Activated CD8-positive, alpha-beta T cell treated with anti-CD3 and anti-CD28 coated beads, Interleukin-2, amount 10 ng/mL, durations not matched to agents 7 days and 5 days (primary cell): ENCODE measurements around the gene GGCT. TPM values are rescaled to one million over a fixed set of nuclear protein-coding genes. Genes with fewer than 3 reads are reported as not detected.

Experiments
- ATAC-seq: fragments of 150-1000 bp; cut with Tn5 transposase; one replicate; pipeline ENCODE4 v1.10.0; 2021; ENCODE audit warnings: moderate library complexity
- CTCF ChIA-PET: fragments of 350-600 bp; sonication (Branson Sonifier 250); formaldehyde crosslinking; loops from one replicate; lab custom pipeline; 2021; ENCODE audit warnings: antibody characterized with exemption; lab: Charles Lee
- POLR2A ChIA-PET: fragments of 350-600 bp; sonication (Branson Sonifier 250); formaldehyde crosslinking; loops from one replicate; lab custom pipeline; 2021; ENCODE audit warnings: antibody characterized with exemption; lab: Charles Lee
- DNase-seq: peaks from one replicate; pipeline ENCODE4 v3.0.0-alpha.2; 2020
- H3K27ac Mint-ChIP-seq: one replicate; pipeline ENCODE4 v1.8.0; 2021; ENCODE audit warnings: mild to moderate bottlenecking, mixed read lengths
- H3K27me3 Mint-ChIP-seq: one replicate; pipeline ENCODE4 v1.8.0; 2021; ENCODE audit warnings: low read depth, mixed read lengths
- H3K36me3 Mint-ChIP-seq: one replicate; pipeline ENCODE4 v1.8.0; 2021; ENCODE audit warnings: low read depth, mixed read lengths
- H3K4me1 Mint-ChIP-seq: one replicate; pipeline ENCODE4 v1.8.0; 2021; ENCODE audit warnings: low read depth, mixed read lengths
- H3K4me3 Mint-ChIP-seq: one replicate; pipeline ENCODE4 v1.8.0; 2021; ENCODE audit warnings: mild to moderate bottlenecking, mixed read lengths
- H3K9me3 Mint-ChIP-seq: one replicate; pipeline ENCODE4 v1.8.0; 2022; ENCODE audit warnings: mixed read lengths; ENCODE audit not compliant: insufficient read depth
- total RNA-seq, 2 experiments: library from RNA; stranded (reverse); gene quantifications; one replicate each; pipeline ENCODE4 v1.2.3, GENCODE V29; 2021

Gene GGCT
- total RNA-seq, 2 experiments from 2014 or later = 49.7 to 50.2 TPM

DNA sequence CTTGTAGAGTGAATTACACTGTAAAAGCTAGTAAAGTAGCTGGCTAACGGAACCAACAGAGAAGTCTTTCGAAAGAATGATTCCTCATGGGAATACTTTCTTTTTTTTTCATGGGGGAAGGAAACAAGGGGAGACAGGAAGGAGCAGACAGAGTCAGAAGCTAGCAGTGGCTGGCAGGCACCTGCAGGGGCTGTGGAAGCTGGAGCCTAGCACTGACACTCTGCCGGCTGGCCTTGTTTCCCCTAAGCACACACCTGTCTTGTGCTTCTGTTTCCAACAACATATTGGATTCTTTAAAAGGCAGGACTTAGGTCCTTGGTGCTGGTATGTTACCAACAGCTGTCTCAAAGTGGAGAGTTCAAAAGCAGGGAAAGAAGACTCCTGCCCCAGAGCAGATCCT lies 50.7 kb downstream of the GGCT start:
- no peaks in the 10 kb centered on the region for H3K9me3 Mint-ChIP-seq
- no peak for ATAC-seq
- no peak for DNase-seq
- H3K4me3 Mint-ChIP-seq = no peak overlapping the region
- peaks cover 4% of the 10 kb centered on the region for H3K4me1 Mint-ChIP-seq
- H3K36me3 Mint-ChIP-seq = peaks cover 25% of the 10 kb centered on the region
- ChIA-PET CTCF (interaction anchor here (1.0 kb wide), 1 partner anchor 178 kb away, joined by 4 read pairs; no protein-coding TSS in a partner anchor), POLR2A (no interaction called here)
- no peaks in the 10 kb centered on the region for H3K27me3 Mint-ChIP-seq
- no peak overlapping the region for H3K27ac Mint-ChIP-seq

DNA sequence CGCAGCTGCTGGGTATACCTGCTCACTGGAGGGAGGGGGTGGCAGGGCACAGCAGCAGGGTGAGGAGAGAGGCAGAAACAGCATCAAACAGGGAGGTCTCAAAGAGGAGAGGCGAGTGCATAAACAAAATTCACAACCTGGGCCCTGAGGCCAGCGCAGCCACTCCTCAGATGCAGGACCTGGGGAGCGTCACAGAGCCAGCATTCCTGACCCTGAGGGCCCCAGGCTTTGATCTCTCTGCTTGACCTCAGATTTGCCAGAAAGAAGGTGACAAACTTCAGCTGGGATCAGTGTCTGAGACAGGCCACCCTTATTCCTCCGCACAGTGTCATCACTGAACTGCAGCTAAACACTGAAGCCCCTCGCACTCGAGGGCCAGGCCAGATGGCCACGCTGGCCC lies 51.6 kb downstream of the GGCT start:
- no peaks in the 10 kb centered on the region for H3K9me3 Mint-ChIP-seq
- H3K36me3 Mint-ChIP-seq = peaks cover 23% of the 10 kb centered on the region
- H3K4me1 Mint-ChIP-seq = peaks cover 4% of the 10 kb centered on the region
- no peaks in the 10 kb centered on the region for H3K27me3 Mint-ChIP-seq
- no peak overlapping the region for H3K27ac Mint-ChIP-seq
- no peak overlapping the region for H3K4me3 Mint-ChIP-seq
- no peak for DNase-seq
- CTCF ChIA-PET = no interaction called here
- POLR2A ChIA-PET = interaction anchor here (0.6 kb wide), 1 partner anchor 122 kb away, joined by 3 read pairs; no protein-coding TSS in a partner anchor
- ATAC-seq = no peak

DNA sequence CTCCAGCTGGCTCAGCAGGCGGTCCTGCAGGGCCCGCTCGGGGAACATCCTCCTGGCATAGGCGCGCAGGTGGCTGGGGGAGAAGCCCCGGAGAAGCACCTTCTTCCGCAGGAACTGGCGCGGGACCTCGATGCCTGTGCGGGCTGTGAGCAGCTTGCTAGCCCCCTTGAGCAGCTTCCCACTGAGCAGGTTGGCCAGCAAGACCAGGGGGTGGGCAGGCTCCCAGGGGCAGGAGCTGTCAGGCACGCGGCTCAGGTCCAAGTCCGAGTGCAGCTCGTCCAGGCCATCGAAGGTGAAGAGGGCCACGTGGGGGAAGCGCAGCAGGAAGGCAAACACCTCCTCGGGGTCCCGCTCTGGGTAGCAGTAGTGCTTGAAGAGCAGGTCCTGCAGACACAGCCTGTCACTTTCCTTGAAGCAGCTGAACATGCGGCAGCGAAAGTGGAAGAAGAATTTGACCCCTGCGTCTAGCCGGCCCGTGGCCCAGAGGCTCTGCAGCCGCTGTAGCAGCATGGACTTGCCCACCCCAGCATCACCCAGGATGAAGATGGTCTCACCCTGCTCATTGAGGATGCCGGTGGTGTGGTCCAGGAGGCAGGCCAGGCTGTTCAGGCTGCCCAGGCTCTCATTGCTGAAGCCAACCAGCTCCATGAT lies 52.2 kb downstream of the GGCT start:
- no peaks in the 10 kb centered on the region for H3K27me3 Mint-ChIP-seq
- CTCF ChIA-PET = no interaction called here
- POLR2A ChIA-PET = interaction anchor here (0.6 kb wide), 1 partner anchor 122 kb away, joined by 3 read pairs; no protein-coding TSS in a partner anchor

DNA sequence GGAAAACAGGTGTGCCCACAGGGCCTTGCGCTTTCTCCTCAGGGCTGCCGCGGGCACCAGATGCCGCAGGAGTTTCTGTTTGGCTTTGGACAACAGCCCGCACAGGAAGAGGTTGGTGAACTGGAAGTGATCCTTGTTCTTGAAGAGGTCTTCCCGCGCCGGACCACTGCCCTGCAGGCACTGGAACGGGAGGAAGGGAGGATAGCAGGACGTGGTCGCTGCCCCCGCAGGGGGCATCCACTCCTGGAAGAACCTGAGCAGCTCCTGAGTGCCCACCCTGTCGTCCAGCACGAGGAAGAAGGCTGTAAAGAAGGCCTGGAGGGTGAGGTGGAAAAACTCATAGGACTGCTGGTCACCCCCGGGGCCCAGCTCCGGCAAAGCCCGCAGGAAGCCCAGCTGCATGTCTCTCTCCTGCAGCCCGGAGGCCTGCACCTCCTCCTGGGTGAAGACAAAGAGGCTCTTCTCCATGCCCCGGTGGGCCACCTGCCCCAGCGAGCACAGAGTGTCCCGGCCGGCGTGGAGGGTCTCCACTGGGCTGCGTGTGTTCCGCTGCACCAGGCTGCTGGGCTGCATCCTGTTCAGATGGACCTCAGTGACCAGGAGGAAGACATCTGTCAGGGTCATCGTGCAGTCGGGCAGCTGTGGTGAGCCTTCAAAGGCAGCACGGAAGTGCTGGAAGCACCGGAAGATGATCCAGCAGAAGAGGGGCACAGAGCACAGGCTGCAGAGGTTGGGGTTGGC lies 52.9 kb downstream of the GGCT start:
- Mint-ChIP-seq H3K4me1 (peaks cover 4% of the 10 kb centered on the region), H3K27me3 (no peaks in the 10 kb centered on the region), H3K4me3 (no peak overlapping the region), H3K36me3 (peaks cover 32% of the 10 kb centered on the region), H3K27ac (no peak overlapping the region), H3K9me3 (no peaks in the 10 kb centered on the region)
- POLR2A ChIA-PET = no interaction called here
- CTCF ChIA-PET = no interaction called here
- ATAC-seq = no peak
- no peak for DNase-seq

More for the DNA sequence above, 52.2 kb downstream of the GGCT start:
- ATAC-seq = no peak
- Mint-ChIP-seq H3K9me3 (no peaks in the 10 kb centered on the region), H3K36me3 (peaks cover 27% of the 10 kb centered on the region), H3K4me1 (peaks cover 4% of the 10 kb centered on the region), H3K27ac (no peak overlapping the region), H3K4me3 (no peak overlapping the region)
- DNase-seq = no peak

DNA sequence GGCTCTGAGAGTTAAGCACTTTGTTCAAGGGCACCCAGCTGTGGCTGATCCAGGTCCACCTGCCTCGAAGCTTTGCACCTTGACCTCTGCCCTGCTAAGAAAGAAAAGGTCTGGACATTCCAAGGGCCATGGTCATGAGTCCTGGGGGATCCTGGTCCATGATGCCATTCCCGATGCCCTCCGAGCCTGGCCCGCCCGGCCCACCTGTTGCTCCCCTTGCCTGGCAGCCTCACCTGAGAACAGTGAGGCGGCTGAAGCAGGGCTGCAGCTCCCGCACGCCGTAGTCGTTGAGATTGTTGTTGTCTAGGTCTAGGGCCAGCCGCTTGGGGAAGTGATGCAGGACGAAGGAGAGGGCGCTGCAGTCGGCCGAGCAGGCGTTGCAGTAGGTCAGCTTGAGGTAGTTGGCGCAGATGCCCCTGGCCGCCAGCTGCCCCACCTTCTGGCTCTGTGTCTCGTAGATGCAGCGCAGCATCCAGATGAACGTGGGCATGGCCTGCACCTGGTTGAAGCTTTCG lies 53.6 kb downstream of the GGCT start:
- ATAC-seq = no peak
- H3K27me3 Mint-ChIP-seq = no peaks in the 10 kb centered on the region
- no peak for DNase-seq
- no peak overlapping the region for H3K27ac Mint-ChIP-seq
- no peak overlapping the region for H3K4me3 Mint-ChIP-seq
- H3K9me3 Mint-ChIP-seq = no peaks in the 10 kb centered on the region
- ChIA-PET CTCF (no interaction called here), POLR2A (no interaction called here)
- H3K36me3 Mint-ChIP-seq = peaks cover 29% of the 10 kb centered on the region
- H3K4me1 Mint-ChIP-seq = peaks cover 6% of the 10 kb centered on the region

DNA sequence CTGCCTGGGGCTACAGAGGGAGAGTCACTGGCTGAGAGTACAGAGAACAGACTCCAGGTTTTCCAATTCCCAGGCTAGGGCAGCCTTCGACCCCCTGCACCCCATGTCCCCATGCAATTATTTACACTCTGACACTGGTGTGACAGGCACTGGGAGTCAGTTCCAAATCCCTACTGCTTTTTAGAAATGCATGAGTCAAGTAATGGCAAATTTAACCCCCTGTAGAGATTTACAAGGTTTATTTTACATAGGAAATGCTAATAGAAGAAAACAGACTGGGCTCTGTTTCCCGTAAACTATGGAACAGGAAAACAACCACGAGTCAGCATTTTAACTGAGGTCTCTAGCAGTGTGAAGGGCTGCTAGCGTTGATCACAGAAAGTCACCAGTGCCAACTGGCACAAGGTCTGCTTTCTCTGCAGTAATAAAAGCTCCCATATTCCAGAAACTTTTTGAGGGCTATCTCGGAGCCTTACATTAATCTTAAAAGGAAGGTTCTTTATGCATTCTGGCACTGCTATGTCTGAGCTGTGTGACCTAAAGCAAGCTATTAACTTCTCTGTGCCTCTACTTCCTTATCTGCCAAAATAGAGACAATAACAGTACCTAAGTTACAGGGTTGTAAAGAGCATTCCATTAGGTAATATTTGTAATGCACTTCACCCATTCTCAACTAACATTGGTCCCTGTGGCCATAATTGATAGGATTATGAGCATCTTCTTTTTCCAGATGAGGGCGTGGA lies 54.2 kb downstream of the GGCT start:
- no peak overlapping the region for H3K4me3 Mint-ChIP-seq
- no peaks in the 10 kb centered on the region for H3K9me3 Mint-ChIP-seq
- peaks cover 32% of the 10 kb centered on the region for H3K36me3 Mint-ChIP-seq
- H3K27ac Mint-ChIP-seq = no peak overlapping the region
- CTCF ChIA-PET = no interaction called here
- ATAC-seq = no peak
- H3K27me3 Mint-ChIP-seq = no peaks in the 10 kb centered on the region
- peaks cover 8% of the 10 kb centered on the region for H3K4me1 Mint-ChIP-seq
- DNase-seq = no peak
- POLR2A ChIA-PET = no interaction called here

DNA sequence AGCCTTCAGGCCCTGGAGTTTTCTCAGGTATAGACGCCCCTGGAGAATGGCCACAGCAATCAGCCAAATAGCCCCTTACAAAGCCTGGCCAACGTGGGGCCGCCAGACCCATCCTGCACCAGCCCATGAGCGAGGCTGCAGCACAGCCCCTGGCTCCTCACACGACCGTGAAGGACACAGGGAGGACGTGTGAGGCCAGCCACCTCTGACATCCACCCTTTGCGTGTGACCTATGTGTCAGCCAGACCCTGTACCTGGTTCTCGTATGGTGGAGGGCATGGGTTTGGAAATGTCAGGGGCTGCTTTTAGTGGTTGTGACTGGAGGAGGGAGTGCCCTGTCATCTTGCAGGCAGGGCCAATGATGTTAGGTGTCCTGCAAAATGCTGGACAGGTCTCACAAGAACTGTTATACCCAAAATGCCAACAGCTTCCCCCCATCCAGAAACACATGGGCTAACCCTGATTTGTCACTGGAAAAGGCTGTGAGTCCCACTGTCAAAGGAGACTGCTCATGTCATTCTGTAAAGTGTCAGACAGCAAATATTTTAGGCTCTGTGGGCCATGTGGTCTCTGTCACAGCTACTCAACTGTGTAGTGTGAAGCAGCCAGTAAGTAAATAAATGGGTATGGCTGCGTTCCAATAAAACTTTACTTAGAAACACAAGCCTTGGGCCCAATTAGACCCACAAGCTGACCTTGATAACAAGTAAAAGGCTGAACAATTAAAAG lies 56.0 kb downstream of the GGCT start:
- Mint-ChIP-seq H3K4me1 (peaks cover 8% of the 10 kb centered on the region), H3K36me3 (peaks cover 27% of the 10 kb centered on the region), H3K27ac (no peak overlapping the region), H3K4me3 (no peak overlapping the region), H3K9me3 (no peaks in the 10 kb centered on the region), H3K27me3 (no peaks in the 10 kb centered on the region)
- ATAC-seq (no peak), DNase-seq (no peak)
- ChIA-PET CTCF (interaction anchor here (1.2 kb wide), 1 partner anchor 173 kb away, joined by 3 read pairs; no protein-coding TSS in a partner anchor), POLR2A (no interaction called here)

DNA sequence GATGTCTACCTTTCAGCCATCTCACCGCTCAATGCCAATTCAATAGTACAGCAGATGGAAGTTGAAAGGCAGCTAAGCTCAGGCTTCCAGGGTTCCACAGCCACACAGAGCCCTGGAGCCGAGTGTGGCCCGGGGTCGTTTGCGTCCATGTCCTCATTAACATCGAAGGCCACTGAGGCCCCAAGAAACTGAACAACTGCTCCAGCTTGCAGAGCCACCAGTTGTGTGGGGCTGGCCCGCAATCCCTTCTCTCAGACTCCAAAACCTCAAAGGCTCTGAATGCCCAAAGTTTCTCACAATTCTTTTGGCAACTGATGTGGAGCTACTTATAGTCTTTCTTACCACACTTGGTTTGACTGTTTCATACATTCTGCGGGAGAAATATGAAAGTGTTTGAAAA lies 57.2 kb downstream of the GGCT start:
- Mint-ChIP-seq H3K36me3 (peaks cover 25% of the 10 kb centered on the region), H3K27me3 (no peaks in the 10 kb centered on the region), H3K27ac (no peak overlapping the region), H3K4me3 (no peak overlapping the region), H3K4me1 (peaks cover 8% of the 10 kb centered on the region), H3K9me3 (no peaks in the 10 kb centered on the region)
- ChIA-PET CTCF (interaction anchor here (0.6 kb wide), 1 partner anchor 199 kb away, joined by 3 read pairs; no protein-coding TSS in a partner anchor), POLR2A (no interaction called here)
- DNase-seq (no peak), ATAC-seq (no peak)

Other genes starting within 250 kb of the GGCT start
- 10 to 100 TPM; 15.1 to 15.2 TPM for gene ZNRF2, start 220.2 kb downstream of the GGCT start, total RNA-seq
- 10 to 100 TPM; 22.3 to 25.2 TPM for gene NOD1, start 26.0 kb downstream of the GGCT start, total RNA-seq
- gene GARS1, start 90.0 kb upstream of the GGCT start, total RNA-seq = 100 to 1,000 TPM; 185 to 189 TPM
- gene CRHR2, start 177.6 kb upstream of the GGCT start, total RNA-seq = not detected
- not detected for gene INMT, start 247.3 kb upstream of the GGCT start, total RNA-seq